Measurements from ENCODE around the gene MAST4.

Gene MAST4

GRCh38 chr5:66738136-66738535 is 141.9 kb downstream of the MAST4 start:
- no peak for TF ChIP-seq CTCF (IDR thresholded peaks at IDR 0.05; ENCODE audit: insufficient read depth, low read length, poor library complexity, severe bottlenecking)
- H3K36me3 ChIP-seq (ENCODE audit: control insufficient read depth, insufficient read depth, low read length) = no peaks in the 10 kb centered on the region
- DNase-seq (ENCODE audit: extremely low read depth, insufficient read length) = no peak
- H3K27me3 ChIP-seq (replicated peaks; ENCODE audit: control insufficient read depth, insufficient read depth, low read length) = peaks cover 2% of the 10 kb centered on the region; the same call in 1 of the 2 replicates
- no peak overlapping the region for H3K4me3 ChIP-seq (replicated peaks; ENCODE audit: low read depth, low read length)

GRCh38 chr5:66739021-66739420 is 142.8 kb downstream of the MAST4 start:
- H3K4me3 ChIP-seq (replicated peaks; ENCODE audit: low read depth, low read length) = no peak overlapping the region
- no peak for DNase-seq (ENCODE audit: extremely low read depth, insufficient read length)
- TF ChIP-seq CTCF (IDR thresholded peaks at IDR 0.05; ENCODE audit: insufficient read depth, low read length, poor library complexity, severe bottlenecking) = no peak

GRCh38 chr5:66739951-66740350 is 143.8 kb downstream of the MAST4 start:
- peaks cover 2% of the 10 kb centered on the region; the same call in 1 of the 2 replicates for H3K27me3 ChIP-seq (replicated peaks; ENCODE audit: control insufficient read depth, insufficient read depth, low read length)
- no peak for DNase-seq (ENCODE audit: extremely low read depth, insufficient read length)

More at GRCh38 chr5:66739021-66739420, 142.8 kb downstream of the MAST4 start:
- peaks cover 2% of the 10 kb centered on the region; the same call in 1 of the 2 replicates for H3K27me3 ChIP-seq (replicated peaks; ENCODE audit: control insufficient read depth, insufficient read depth, low read length)
- H3K36me3 ChIP-seq (ENCODE audit: control insufficient read depth, insufficient read depth, low read length) = no peaks in the 10 kb centered on the region

GRCh38 chr5:66741394-66741793 is 145.2 kb downstream of the MAST4 start:
- TF ChIP-seq CTCF (IDR thresholded peaks at IDR 0.05; ENCODE audit: insufficient read depth, low read length, poor library complexity, severe bottlenecking) = no peak
- Histone ChIP-seq H3K27me3 (replicated peaks; ENCODE audit: control insufficient read depth, insufficient read depth, low read length) (peaks cover 2% of the 10 kb centered on the region; the same call in 1 of the 2 replicates), H3K36me3 (ENCODE audit: control insufficient read depth, insufficient read depth, low read length) (no peaks in the 10 kb centered on the region), H3K4me3 (replicated peaks; ENCODE audit: low read depth, low read length) (no peak overlapping the region)
- DNase-seq (ENCODE audit: extremely low read depth, insufficient read length) = no peak

More at GRCh38 chr5:66739951-66740350, 143.8 kb downstream of the MAST4 start:
- H3K4me3 ChIP-seq (replicated peaks; ENCODE audit: low read depth, low read length) = no peak overlapping the region
- TF ChIP-seq CTCF (IDR thresholded peaks at IDR 0.05; ENCODE audit: insufficient read depth, low read length, poor library complexity, severe bottlenecking) = no peak
- no peaks in the 10 kb centered on the region for H3K36me3 ChIP-seq (ENCODE audit: control insufficient read depth, insufficient read depth, low read length)

GRCh38 chr5:66742083-66742895 is 146.1 kb downstream of the MAST4 start:
- H3K4me3 ChIP-seq (replicated peaks; ENCODE audit: low read depth, low read length) = no peak overlapping the region
- H3K36me3 ChIP-seq (ENCODE audit: control insufficient read depth, insufficient read depth, low read length) = no peaks in the 10 kb centered on the region
- DNase-seq (ENCODE audit: extremely low read depth, insufficient read length) = no peak
- peaks cover 2% of the 10 kb centered on the region; the same call in 1 of the 2 replicates for H3K27me3 ChIP-seq (replicated peaks; ENCODE audit: control insufficient read depth, insufficient read depth, low read length)
- peak; percentile 34 for TF ChIP-seq CTCF (IDR thresholded peaks at IDR 0.05; ENCODE audit: insufficient read depth, low read length, poor library complexity, severe bottlenecking)

Measured in GM06990 (cell line).